ENCODE results near the gene PRR5L. TPM values are rescaled to one million over a fixed set of nuclear protein-coding genes. Genes with fewer than 3 reads are reported as not detected.

The PRR5L gene
- total RNA-seq, 6 experiments from 2014 or later: 19.9 to 27.5 (median 24.9) TPM

GRCh38 chr11:36270701-36271100 is 25.4 kb upstream of the PRR5L start:
- no peak for TF ChIP-seq CTCF (IDR thresholded peaks at IDR 0.05)
- Mint-ChIP-seq H3K4me1 (ENCODE audit: low read depth) (peaks cover 14% of the 10 kb centered on the region), H3K27me3 (ENCODE audit: insufficient read depth) (no peaks in the 10 kb centered on the region), H3K27ac (no peak overlapping the region), H3K36me3 (ENCODE audit: low read depth) (peaks cover 28% of the 10 kb centered on the region), H3K9me3 (peaks cover 5% of the 10 kb centered on the region; the same call in 1 of the 2 replicates), H3K4me3 (no peak overlapping the region)
- no peak for DNase-seq

GRCh38 chr11:36271794-36272407 is 24.2 kb upstream of the PRR5L start:
- peak; percentile 31 for DNase-seq

GRCh38 chr11:36273110-36273509 is 23.0 kb upstream of the PRR5L start:
- Mint-ChIP-seq H3K4me3 (no peak overlapping the region), H3K27me3 (ENCODE audit: insufficient read depth) (no peaks in the 10 kb centered on the region), H3K27ac (no peak overlapping the region), H3K4me1 (ENCODE audit: low read depth) (peaks cover 14% of the 10 kb centered on the region), H3K36me3 (ENCODE audit: low read depth) (peaks cover 28% of the 10 kb centered on the region), H3K9me3 (peaks cover 5% of the 10 kb centered on the region; the same call in 1 of the 2 replicates)
- TF ChIP-seq CTCF (IDR thresholded peaks at IDR 0.05): no peak
- no peak for DNase-seq

More at GRCh38 chr11:36271794-36272407, 24.2 kb upstream of the PRR5L start:
- TF ChIP-seq CTCF (IDR thresholded peaks at IDR 0.05): peak; percentile 36; the same call in 1 of the 2 replicates
- Mint-ChIP-seq H3K4me3 (no peak overlapping the region), H3K36me3 (ENCODE audit: low read depth) (peaks cover 28% of the 10 kb centered on the region), H3K27me3 (ENCODE audit: insufficient read depth) (no peaks in the 10 kb centered on the region), H3K27ac (no peak overlapping the region; the same call in 1 of the 2 replicates), H3K4me1 (ENCODE audit: low read depth) (peaks cover 14% of the 10 kb centered on the region), H3K9me3 (peaks cover 5% of the 10 kb centered on the region; the same call in 1 of the 2 replicates)

- peaks cover 5% of the 10 kb centered on the region; the same call in 1 of the 2 replicates for H3K9me3 Mint-ChIP-seq
- H3K4me3 Mint-ChIP-seq: no peak overlapping the region
- H3K27me3 Mint-ChIP-seq (ENCODE audit: insufficient read depth): no peaks in the 10 kb centered on the region
- TF ChIP-seq CTCF (IDR thresholded peaks at IDR 0.05): no peak
- H3K36me3 Mint-ChIP-seq (ENCODE audit: low read depth): peaks cover 28% of the 10 kb centered on the region
- peaks cover 14% of the 10 kb centered on the region for H3K4me1 Mint-ChIP-seq (ENCODE audit: low read depth)
- DNase-seq: no peak
- H3K27ac Mint-ChIP-seq: no peak overlapping the region; the same call in 1 of the 2 replicates
Observed at GRCh38 chr11:36274414-36274813, 21.7 kb upstream of the PRR5L start.

GRCh38 chr11:36278531-36279282 is 17.4 kb upstream of the PRR5L start:
- no peak overlapping the region for H3K27ac Mint-ChIP-seq
- DNase-seq: no peak
- TF ChIP-seq CTCF (IDR thresholded peaks at IDR 0.05): peak; percentile 12; the same call in 1 of the 2 replicates
- H3K4me1 Mint-ChIP-seq (ENCODE audit: low read depth): peaks cover 17% of the 10 kb centered on the region
- no peaks in the 10 kb centered on the region for H3K27me3 Mint-ChIP-seq (ENCODE audit: insufficient read depth)
- H3K36me3 Mint-ChIP-seq (ENCODE audit: low read depth): peaks cover 7% of the 10 kb centered on the region; the same call in 1 of the 2 replicates
- no peaks in the 10 kb centered on the region for H3K9me3 Mint-ChIP-seq
- H3K4me3 Mint-ChIP-seq: no peak overlapping the region
